ENCODE measurements around the gene CDCA3. TPM values are rescaled to one million over a fixed set of nuclear protein-coding genes. Genes with fewer than 3 reads are reported as not detected.
"Not testable (repeated sequence)": the region's sequence is repeated elsewhere in the genome, so short reads cannot be mapped to it uniquely, and the experiment has no call there.

Gene CDCA3
- total and polyA plus RNA-seq, 7 donors = 0.21 to 3.3 (median 0.86) TPM; not detected in 1

DNA sequence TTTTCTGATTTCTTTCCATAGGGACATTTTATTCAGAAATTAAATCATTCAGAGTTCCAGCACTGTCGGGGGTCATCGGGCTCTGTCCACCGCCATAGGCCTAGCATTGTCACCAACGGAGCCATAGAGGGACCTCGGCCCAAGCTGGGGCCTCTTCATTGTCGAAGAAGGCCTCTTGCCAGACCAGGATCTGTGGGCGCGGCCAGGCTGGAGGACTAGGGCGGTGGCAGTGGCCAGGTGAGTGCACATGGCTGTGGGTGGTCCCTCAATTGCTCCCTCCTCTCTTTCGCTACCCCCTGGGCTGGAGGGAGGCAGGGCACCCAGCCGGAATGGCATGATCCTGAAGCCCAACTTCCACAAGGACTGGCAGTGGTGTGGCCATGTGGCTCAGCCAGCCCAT lies 32.6 kb upstream of the CDCA3 start:
- DNase-seq = no peak
- H3K4me1 ChIP-seq = no peaks in the 10 kb centered on the region
- no peaks in the 10 kb centered on the region for H3K9me3 ChIP-seq
- H3K27ac ChIP-seq = no peak overlapping the region
- H3K36me3 ChIP-seq (ENCODE audit: insufficient read depth in 1 of 2, low read depth in 1 of 2) = peaks cover 0 to 20% of the 10 kb centered on the region in 2 donors
- 94 to 95% (median 95%) methylated on average over 11 of the region's 11 CpGs for WGBS, 3 donors
- intact Hi-C loops (cut with DNase I) = no loop called here
- H3K27me3 ChIP-seq (ENCODE audit: insufficient read depth in 3 of 3, low read length in 2 of 3) = no peaks in the 10 kb centered on the region
- TF ChIP-seq CTCF (IDR thresholded peaks at IDR 0.05) = no peak
- ATAC-seq = no peak
- no peak overlapping the region for H3K4me3 ChIP-seq

GRCh38 chr12:6883252-6883651 lies 32.2 kb upstream of the CDCA3 start:
- Histone ChIP-seq H3K4me3 (no peak overlapping the region), H3K27ac (no peak overlapping the region), H3K4me1 (no peaks in the 10 kb centered on the region), H3K9me3 (no peaks in the 10 kb centered on the region), H3K27me3 (ENCODE audit: insufficient read depth in 3 of 3, low read length in 2 of 3) (no peaks in the 10 kb centered on the region), H3K36me3 (ENCODE audit: insufficient read depth in 1 of 2, low read depth in 1 of 2) (peaks cover 0 to 20% of the 10 kb centered on the region in 2 donors)
- 92 to 96% (median 95%) methylated on average over 5 of the region's 5 CpGs for WGBS, 3 donors
- ATAC-seq (no peak), DNase-seq (no peak)
- intact Hi-C loops (cut with DNase I) = no loop called here
- no peak for TF ChIP-seq CTCF (IDR thresholded peaks at IDR 0.05)

- peaks cover 0 to 22% of the 10 kb centered on the region in 2 donors for H3K36me3 ChIP-seq (ENCODE audit: insufficient read depth in 1 of 2, low read depth in 1 of 2)
- intact Hi-C loops (cut with DNase I); DNase-seq; H3K27me3 ChIP-seq (ENCODE audit: insufficient read depth in 3 of 3, low read length in 2 of 3); H3K27ac ChIP-seq; ATAC-seq; H3K4me1 ChIP-seq; H3K4me3 ChIP-seq; H3K9me3 ChIP-seq: not testable (repeated sequence)
- WGBS, 3 donors = 90 to 94% (median 91%) methylated on average over 11 of the region's 11 CpGs
These were observed 28.7 kb upstream of the CDCA3 start for GRCh38 chr12:6879824-6880223.

DNA sequence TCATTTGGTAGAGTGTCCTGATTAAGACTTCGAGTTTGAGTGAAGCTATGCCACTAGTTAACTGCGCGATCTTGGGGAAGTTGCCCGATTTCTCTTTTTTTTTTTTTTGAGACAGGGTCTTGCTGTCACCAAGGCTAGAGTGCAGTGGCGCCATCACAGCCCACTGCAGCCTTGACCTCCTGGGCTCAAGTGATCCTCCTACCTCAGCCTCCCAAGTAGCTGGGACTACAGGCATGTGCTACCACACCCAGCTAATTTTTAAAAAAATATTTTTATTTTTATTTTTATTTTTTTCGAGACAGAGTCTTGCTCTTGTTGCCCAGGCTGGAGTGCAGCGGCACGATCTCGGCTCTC lies 22.9 kb upstream of the CDCA3 start:
- intact Hi-C loops (cut with DNase I); H3K27me3 ChIP-seq (ENCODE audit: insufficient read depth in 3 of 3, low read length in 2 of 3); ATAC-seq; DNase-seq; H3K9me3 ChIP-seq: not testable (repeated sequence)
- peak overlapping the region; percentile 75 for H3K27ac ChIP-seq
- 56 to 58% (median 58%) methylated on average over 9 of the region's 9 CpGs for WGBS, 3 donors
- H3K36me3 ChIP-seq (ENCODE audit: insufficient read depth in 1 of 2, low read depth in 1 of 2) = peaks cover 4 to 37% of the 10 kb centered on the region in 2 donors
- H3K4me1 ChIP-seq = peaks cover 24% of the 10 kb centered on the region
- peak overlapping the region; percentile 63 for H3K4me3 ChIP-seq

- WGBS, 3 donors = 3 to 6% (median 3%) methylated on average over 40 to 66 of the region's 66 CpGs
- peaks cover 4 to 40% of the 10 kb centered on the region in 2 donors for H3K36me3 ChIP-seq (ENCODE audit: insufficient read depth in 1 of 2, low read depth in 1 of 2)
- no peaks in the 10 kb centered on the region for H3K27me3 ChIP-seq (ENCODE audit: insufficient read depth in 3 of 3, low read length in 2 of 3)
- DNase-seq = peak; percentile 98
- peak within 1 kb of the TSS; percentile 75 for H3K27ac ChIP-seq
- peak within 1 kb of the TSS; percentile 63 for H3K4me3 ChIP-seq
- peaks cover 29% of the 10 kb centered on the region for H3K4me1 ChIP-seq
- intact Hi-C loops (cut with DNase I) = no loop called here
- no peak for TF ChIP-seq CTCF (IDR thresholded peaks at IDR 0.05)
- H3K9me3 ChIP-seq = no peaks in the 10 kb centered on the region
- peak; percentile 90 to 92 (median 92) for ATAC-seq
These were observed 22.3 kb upstream of the CDCA3 start, which contains the start of gene SPSB2 for GRCh38 chr12:6873094-6874014. SPSB2 (minus strand) TSS chr12:6873303; CDS start chr12:6872901, 402 bp downstream.

Measured in psoas muscle (tissue), 8 donors.